ENCODE measurements around the gene CMSS1.

The CMSS1 gene

DNA sequence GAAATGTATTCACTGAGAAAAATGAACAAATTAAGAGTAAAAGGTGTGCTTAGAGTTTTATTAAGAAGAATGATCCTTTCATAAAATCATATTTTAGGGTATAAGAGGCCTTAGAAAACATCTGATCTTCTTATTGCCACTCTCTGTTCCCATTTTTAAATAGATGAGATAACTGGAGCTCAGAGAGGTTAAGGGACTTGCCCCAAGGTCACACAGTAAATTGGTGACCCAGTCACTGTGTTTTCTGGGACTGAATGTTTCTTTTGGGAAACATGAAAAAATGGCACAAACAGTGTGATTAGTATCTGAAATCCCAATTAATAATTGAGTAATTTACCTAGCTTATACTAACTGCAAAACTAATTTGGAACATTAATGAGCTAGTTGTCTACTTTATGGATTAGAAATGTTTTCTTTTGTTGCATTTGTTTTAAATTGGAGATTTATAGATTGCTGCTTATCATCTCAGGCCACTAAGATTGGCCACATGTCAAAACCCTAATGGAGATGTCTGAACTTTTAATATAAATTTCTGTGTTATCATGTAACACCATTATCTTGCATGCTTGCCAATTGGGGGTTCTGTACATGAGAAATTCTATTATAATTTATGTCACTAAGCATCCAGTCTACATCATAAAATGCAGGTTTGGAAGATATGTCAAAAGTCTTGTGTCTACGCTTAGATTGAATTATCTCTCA, 64.9 kb downstream of the CMSS1 start:
- Histone ChIP-seq H3K9me3 (no peaks in the 10 kb centered on the region), H3K4me1 (peaks cover 9% of the 10 kb centered on the region; the same call in 1 of the 2 replicates), H3K4me3 (ENCODE audit: low read depth, low read length) (no peak overlapping the region), H3K36me3 (no peaks in the 10 kb centered on the region), H3K27me3 (no peaks in the 10 kb centered on the region)
- DNase-seq, result no peak
- TF ChIP-seq, protein P1, sequence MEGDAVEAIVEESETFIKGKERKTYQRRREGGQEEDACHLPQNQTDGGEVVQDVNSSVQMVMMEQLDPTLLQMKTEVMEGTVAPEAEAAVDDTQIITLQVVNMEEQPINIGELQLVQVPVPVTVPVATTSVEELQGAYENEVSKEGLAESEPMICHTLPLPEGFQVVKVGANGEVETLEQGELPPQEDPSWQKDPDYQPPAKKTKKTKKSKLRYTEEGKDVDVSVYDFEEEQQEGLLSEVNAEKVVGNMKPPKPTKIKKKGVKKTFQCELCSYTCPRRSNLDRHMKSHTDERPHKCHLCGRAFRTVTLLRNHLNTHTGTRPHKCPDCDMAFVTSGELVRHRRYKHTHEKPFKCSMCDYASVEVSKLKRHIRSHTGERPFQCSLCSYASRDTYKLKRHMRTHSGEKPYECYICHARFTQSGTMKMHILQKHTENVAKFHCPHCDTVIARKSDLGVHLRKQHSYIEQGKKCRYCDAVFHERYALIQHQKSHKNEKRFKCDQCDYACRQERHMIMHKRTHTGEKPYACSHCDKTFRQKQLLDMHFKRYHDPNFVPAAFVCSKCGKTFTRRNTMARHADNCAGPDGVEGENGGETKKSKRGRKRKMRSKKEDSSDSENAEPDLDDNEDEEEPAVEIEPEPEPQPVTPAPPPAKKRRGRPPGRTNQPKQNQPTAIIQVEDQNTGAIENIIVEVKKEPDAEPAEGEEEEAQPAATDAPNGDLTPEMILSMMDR (IDR thresholded peaks at IDR 0.05; ENCODE audit: low read depth, low read length), result no peak

DNA sequence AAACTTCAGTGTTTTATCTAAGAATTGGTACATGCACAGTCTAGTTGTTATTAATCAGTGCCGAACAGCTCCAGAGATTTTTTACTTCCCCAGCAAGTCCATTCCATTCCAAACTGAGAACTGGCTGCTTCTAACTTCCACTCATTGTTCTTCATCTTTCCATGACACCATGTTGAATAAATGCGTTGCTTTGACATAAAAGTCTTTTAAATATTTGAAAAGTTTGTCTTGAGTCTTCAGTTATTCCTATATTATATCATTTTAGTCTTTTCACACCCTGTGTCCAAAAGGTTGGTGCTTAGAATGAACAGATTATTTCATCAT, 65.4 kb downstream of the CMSS1 start:
- DNase-seq, result no peak
- Histone ChIP-seq H3K9me3 (no peaks in the 10 kb centered on the region), H3K27me3 (no peaks in the 10 kb centered on the region), H3K4me1 (peaks cover 9% of the 10 kb centered on the region; the same call in 1 of the 2 replicates), H3K4me3 (ENCODE audit: low read depth, low read length) (no peak overlapping the region), H3K36me3 (no peaks in the 10 kb centered on the region)
- TF ChIP-seq, protein P1 (IDR thresholded peaks at IDR 0.05; ENCODE audit: low read depth, low read length), result no peak

DNA sequence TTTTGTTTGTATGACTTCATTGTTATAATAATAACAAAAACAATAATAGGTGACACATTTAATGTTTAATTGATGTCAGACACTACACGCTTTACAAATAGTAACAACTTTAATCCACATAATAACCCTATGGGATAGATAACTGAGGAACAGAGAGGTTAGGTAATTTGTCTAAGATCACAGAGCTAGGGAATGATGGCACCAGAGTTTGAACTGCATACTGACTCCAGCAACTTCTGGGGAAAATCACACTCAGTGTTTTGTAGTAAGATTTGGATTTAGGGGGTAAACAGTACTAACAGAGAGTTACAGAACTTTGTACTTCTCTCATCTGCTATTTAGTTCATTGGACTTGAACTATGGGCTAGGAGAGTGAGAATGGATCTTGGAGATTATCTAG, 66.0 kb downstream of the CMSS1 start:
- H3K36me3 ChIP-seq, result no peaks in the 10 kb centered on the region
- no peak overlapping the region for H3K4me3 ChIP-seq (ENCODE audit: low read depth, low read length)
- TF ChIP-seq, protein P1 (IDR thresholded peaks at IDR 0.05; ENCODE audit: low read depth, low read length), result no peak
- H3K27me3 ChIP-seq, result no peaks in the 10 kb centered on the region
- DNase-seq, result no peak
- H3K9me3 ChIP-seq, result no peaks in the 10 kb centered on the region
- peaks cover 9% of the 10 kb centered on the region; the same call in 1 of the 2 replicates for H3K4me1 ChIP-seq

DNA sequence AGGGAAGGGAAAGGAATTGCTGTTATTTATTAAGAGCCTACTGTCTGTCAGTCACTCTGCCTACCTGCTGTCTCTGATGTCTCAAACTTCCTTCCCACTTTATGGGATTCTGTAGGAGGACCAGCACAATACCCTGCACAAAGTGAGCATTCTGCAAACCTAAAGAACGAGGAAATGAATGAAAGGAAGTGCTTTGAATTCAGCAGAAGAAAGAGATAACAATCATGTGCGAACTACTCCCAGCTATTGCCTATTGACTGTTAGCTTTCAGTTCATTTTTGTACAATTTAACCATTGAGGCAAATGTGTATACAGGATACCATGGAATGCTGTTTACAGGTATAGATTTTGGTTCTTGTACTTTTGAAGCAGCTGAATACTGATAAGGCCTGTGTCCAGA, 66.8 kb downstream of the CMSS1 start:
- no peaks in the 10 kb centered on the region for H3K27me3 ChIP-seq
- no peaks in the 10 kb centered on the region for H3K36me3 ChIP-seq
- no peak for DNase-seq
- no peaks in the 10 kb centered on the region for H3K9me3 ChIP-seq
- H3K4me3 ChIP-seq (ENCODE audit: low read depth, low read length), result no peak overlapping the region
- TF ChIP-seq, protein P1 (IDR thresholded peaks at IDR 0.05; ENCODE audit: low read depth, low read length), result no peak
- H3K4me1 ChIP-seq, result peaks cover 9% of the 10 kb centered on the region; the same call in 1 of the 2 replicates

DNA sequence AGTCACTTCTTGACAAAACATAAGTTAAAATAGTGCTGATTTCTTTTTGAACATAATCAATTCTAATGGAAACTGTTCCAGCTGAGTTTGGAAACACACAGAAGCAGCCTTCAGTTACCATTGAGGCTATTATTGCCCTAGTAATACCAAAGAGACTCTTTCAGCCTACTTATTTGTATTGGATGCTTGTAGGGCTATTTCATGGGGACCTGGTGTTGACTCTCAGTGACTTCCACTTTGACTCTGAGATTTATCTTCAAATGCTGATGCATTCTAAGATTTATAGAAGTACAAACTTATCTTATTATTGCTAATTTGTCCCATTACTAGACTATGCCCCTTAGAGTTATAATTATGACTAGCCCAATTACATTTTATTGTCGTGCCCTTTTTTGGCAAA, 67.4 kb downstream of the CMSS1 start:
- H3K36me3 ChIP-seq, result no peaks in the 10 kb centered on the region
- H3K27me3 ChIP-seq, result no peaks in the 10 kb centered on the region
- H3K9me3 ChIP-seq, result no peaks in the 10 kb centered on the region
- H3K4me1 ChIP-seq, result peaks cover 9% of the 10 kb centered on the region; the same call in 1 of the 2 replicates
- no peak for DNase-seq
- no peak overlapping the region for H3K4me3 ChIP-seq (ENCODE audit: low read depth, low read length)
- TF ChIP-seq, protein P1 (IDR thresholded peaks at IDR 0.05; ENCODE audit: low read depth, low read length), result no peak

DNA sequence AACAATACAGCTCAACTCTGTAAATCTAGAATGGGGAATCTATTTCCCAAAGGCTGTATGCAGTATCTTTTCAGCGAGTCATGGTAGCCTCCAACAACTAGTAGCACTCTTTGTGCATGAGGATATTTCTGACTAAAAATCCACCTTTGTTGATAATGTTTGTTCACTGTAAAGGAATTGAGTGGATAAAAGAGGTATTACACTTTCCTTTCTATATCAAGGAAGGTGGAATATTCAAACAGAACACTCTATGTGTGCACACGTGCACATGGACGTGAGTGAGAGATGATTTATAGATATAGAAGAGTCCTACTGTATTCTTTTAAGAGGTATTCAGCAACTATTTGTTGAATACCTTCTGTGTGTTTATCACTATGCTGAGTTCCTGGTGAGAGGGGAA, 68.2 kb downstream of the CMSS1 start:
- no peaks in the 10 kb centered on the region for H3K36me3 ChIP-seq
- H3K4me1 ChIP-seq, result peaks cover 9% of the 10 kb centered on the region; the same call in 1 of the 2 replicates
- no peak overlapping the region for H3K4me3 ChIP-seq (ENCODE audit: low read depth, low read length)
- no peaks in the 10 kb centered on the region for H3K27me3 ChIP-seq
- TF ChIP-seq, protein P1 (IDR thresholded peaks at IDR 0.05; ENCODE audit: low read depth, low read length), result no peak
- no peak for DNase-seq
- H3K9me3 ChIP-seq, result no peaks in the 10 kb centered on the region
